ENCODE results near the gene PHLDA2. TPM values are rescaled to one million over a fixed set of nuclear protein-coding genes. Genes with fewer than 3 reads are reported as not detected.

PHLDA2 gene
- total RNA-seq, 1 donor from 2014 or later = 0.42 TPM

DNA sequence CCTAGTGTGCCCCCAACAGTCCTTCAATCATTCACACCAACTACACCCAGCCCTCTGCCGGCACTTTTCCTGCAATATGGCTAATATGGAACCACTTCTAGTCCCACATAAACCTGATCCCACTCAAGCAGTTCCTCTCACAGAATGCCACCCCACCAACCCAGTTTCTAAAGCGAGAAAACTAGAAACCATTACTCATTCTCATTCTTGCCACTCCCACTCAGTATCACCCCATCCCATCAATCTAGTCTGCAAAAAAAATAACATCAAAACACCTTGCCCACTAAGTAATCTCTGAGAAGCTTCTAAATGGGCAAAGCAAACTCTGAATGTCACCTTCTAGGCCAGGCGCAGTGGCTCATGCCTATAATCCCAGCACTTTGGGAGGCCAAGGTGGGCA is 45.1 kb upstream of the PHLDA2 start:
- DNase-seq (no peak), ATAC-seq (ENCODE audit: low read depth) (no peak)
- H3K9me3 Mint-ChIP-seq = no peaks in the 10 kb centered on the region
- no peak overlapping the region for H3K4me3 Mint-ChIP-seq
- no peak overlapping the region for H3K27ac Mint-ChIP-seq
- no peaks in the 10 kb centered on the region for H3K27me3 Mint-ChIP-seq
- peaks cover 92% of the 10 kb centered on the region for H3K36me3 Mint-ChIP-seq (ENCODE audit: low read depth)
- TF ChIP-seq, protein P1, sequence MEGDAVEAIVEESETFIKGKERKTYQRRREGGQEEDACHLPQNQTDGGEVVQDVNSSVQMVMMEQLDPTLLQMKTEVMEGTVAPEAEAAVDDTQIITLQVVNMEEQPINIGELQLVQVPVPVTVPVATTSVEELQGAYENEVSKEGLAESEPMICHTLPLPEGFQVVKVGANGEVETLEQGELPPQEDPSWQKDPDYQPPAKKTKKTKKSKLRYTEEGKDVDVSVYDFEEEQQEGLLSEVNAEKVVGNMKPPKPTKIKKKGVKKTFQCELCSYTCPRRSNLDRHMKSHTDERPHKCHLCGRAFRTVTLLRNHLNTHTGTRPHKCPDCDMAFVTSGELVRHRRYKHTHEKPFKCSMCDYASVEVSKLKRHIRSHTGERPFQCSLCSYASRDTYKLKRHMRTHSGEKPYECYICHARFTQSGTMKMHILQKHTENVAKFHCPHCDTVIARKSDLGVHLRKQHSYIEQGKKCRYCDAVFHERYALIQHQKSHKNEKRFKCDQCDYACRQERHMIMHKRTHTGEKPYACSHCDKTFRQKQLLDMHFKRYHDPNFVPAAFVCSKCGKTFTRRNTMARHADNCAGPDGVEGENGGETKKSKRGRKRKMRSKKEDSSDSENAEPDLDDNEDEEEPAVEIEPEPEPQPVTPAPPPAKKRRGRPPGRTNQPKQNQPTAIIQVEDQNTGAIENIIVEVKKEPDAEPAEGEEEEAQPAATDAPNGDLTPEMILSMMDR (IDR thresholded peaks at IDR 0.05) = no peak
- ChIA-PET CTCF (interaction anchor here (3.3 kb wide), 1 partner anchor 116 kb away, joined by 49 read pairs; no protein-coding TSS in a partner anchor), POLR2A (no interaction called here)
- intact Hi-C loops (cut with micrococcal nuclease) = no loop called here
- peaks cover 2% of the 10 kb centered on the region for H3K4me1 Mint-ChIP-seq

DNA sequence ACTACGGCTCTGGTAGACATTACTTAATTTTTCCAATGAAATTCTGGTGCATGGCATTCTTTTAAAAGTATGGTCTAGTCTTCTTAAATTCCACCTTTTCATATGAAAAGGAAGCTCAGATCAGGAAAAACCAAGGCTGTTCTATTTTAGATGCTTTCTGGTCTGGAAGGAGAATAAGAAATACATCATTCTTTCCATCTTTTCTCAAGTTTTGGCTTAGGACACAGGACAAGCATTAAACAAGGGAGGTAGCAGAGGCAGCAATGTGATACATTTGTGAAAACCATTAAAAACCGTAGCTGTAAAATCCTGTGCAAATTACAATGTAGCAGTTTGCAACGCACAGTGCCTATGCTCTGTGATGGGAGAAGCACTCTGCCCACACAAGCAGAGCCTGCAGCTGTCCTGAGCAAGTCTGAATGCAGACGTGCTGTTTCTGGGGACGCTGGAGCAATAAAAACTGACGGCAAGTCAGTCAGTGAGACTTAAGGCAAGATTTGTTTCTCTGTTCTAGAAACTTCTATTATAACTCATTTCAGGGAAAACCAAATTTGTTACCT is 39.2 kb upstream of the PHLDA2 start:
- Mint-ChIP-seq H3K4me1 (no peaks in the 10 kb centered on the region), H3K36me3 (ENCODE audit: low read depth) (peaks cover 97% of the 10 kb centered on the region), H3K27ac (no peak overlapping the region), H3K9me3 (no peaks in the 10 kb centered on the region), H3K4me3 (no peak overlapping the region), H3K27me3 (no peaks in the 10 kb centered on the region)
- TF ChIP-seq, protein P1 (IDR thresholded peaks at IDR 0.05) = no peak
- ChIA-PET POLR2A (interaction anchor here (0.6 kb wide), 1 partner anchor 13 kb away, joined by 6 read pairs; no protein-coding TSS in a partner anchor), CTCF (no interaction called here)
- ATAC-seq (ENCODE audit: low read depth) (no peak), DNase-seq (no peak)
- intact Hi-C loops (cut with micrococcal nuclease) = no loop called here

DNA sequence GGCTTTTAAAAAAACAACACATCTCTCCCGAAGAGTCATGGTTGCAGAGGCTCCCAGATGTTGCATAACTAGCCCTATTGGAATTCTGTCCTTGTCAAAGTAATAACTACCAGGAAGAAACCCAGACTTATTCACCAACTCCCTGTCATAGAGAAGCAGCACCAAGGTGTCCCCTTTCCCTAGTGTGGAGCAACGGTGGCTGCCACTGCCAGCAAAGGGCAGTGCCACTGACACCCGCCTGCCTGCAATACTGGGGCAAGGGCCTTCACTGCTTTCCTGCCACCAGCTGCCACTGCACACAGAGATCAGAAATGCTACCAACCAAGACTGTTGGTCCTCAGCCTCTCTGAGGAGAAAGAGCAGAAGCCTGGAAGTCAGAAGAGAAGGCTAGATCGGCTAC is 35.6 kb upstream of the PHLDA2 start:
- Mint-ChIP-seq H3K4me1 (peaks cover 3% of the 10 kb centered on the region), H3K27ac (no peak overlapping the region), H3K4me3 (no peak overlapping the region), H3K9me3 (no peaks in the 10 kb centered on the region), H3K27me3 (no peaks in the 10 kb centered on the region), H3K36me3 (ENCODE audit: low read depth) (peaks cover 95% of the 10 kb centered on the region)
- ChIA-PET CTCF (no interaction called here), POLR2A (no interaction called here)
- TF ChIP-seq, protein P1 (IDR thresholded peaks at IDR 0.05) = no peak
- DNase-seq (no peak), ATAC-seq (ENCODE audit: low read depth) (no peak)
- intact Hi-C loops (cut with micrococcal nuclease) = no loop called here

DNA sequence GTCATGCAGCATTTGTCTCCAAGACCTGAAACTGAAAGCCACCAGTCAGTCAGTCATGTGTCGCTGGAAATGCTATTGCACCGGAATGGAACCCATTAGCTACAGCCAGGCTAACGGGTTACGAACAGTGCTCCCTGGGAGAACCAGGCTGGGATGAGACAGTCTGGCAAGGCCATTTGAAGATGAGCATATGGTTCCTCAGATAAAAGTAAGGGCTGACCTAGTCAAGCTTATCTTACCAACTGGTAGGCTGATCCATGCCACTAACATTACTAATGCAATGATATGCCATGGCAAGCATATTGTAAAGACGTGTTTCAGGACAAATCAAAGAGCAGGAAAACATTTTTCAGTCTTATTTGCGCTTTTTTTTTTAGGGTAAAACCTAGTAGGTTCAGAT is 34.5 kb upstream of the PHLDA2 start:
- H3K27ac Mint-ChIP-seq = no peak overlapping the region
- no peak overlapping the region for H3K4me3 Mint-ChIP-seq
- peaks cover 95% of the 10 kb centered on the region for H3K36me3 Mint-ChIP-seq (ENCODE audit: low read depth)
- H3K4me1 Mint-ChIP-seq = peaks cover 3% of the 10 kb centered on the region
- DNase-seq = no peak
- ChIA-PET POLR2A (interaction anchor here (0.7 kb wide), 1 partner anchor 49 kb away, joined by 3 read pairs; no protein-coding TSS in a partner anchor), CTCF (no interaction called here)
- TF ChIP-seq, protein P1 (IDR thresholded peaks at IDR 0.05) = no peak
- no peaks in the 10 kb centered on the region for H3K9me3 Mint-ChIP-seq
- H3K27me3 Mint-ChIP-seq = no peaks in the 10 kb centered on the region
- intact Hi-C loops (cut with micrococcal nuclease) = no loop called here
- ATAC-seq (ENCODE audit: low read depth) = no peak

DNA sequence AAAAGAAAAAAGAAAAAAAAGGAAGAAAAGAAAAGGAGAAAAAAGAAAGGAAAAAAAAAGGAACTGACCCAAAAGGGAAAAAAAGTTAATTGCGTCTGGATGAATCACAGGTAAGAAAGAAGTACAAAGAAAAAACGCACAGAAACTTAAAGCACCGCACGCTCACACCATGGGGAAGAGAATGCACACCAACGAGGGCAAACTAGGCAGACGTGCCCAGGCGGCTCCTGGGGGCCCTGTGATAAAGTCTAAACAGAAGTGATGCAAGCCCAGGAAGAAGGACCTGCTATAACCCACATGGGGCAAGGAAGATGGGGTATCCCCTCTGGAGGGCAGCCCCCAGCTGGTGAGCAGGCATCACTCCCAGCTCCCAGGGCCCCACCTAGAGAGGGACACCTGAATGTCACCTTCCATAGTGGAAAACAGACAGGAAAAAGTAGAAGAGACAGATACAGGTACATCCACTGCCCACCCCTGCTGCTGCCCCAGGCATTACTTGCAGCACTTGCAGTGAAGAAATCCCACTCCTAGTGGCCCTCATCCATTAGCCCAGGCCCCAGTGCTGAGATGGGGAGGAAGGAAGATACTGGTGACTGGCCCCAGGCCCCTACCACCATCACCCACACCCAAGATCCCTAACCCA is 34.0 kb upstream of the PHLDA2 start:
- CTCF ChIA-PET = no interaction called here
- Mint-ChIP-seq H3K27me3 (no peaks in the 10 kb centered on the region), H3K27ac (no peak overlapping the region), H3K9me3 (no peaks in the 10 kb centered on the region), H3K36me3 (ENCODE audit: low read depth) (peaks cover 95% of the 10 kb centered on the region), H3K4me1 (peaks cover 3% of the 10 kb centered on the region), H3K4me3 (no peak overlapping the region)
- TF ChIP-seq, protein P1 (IDR thresholded peaks at IDR 0.05) = no peak
- DNase-seq = no peak
- intact Hi-C loops (cut with micrococcal nuclease) = no loop called here
- POLR2A ChIA-PET = no interaction called here
- no peak for ATAC-seq (ENCODE audit: low read depth)

All from activated B cell treated with CpG ODN at 0.5 μM for 24 hours (primary cell).